Non-pigmented ciliary epithelial cell (primary cell): ENCODE results near the gene PIGW.

Source experiments
- DNase-seq: peaks from one replicate; pipeline ENCODE4 v3.0.0-alpha.2; 2010; ENCODE audit warnings: low read depth

Gene PIGW

GRCh38 chr17:36546418-36547093 lies 11.8 kb downstream of the PIGW start:
- no peak for DNase-seq

DNA sequence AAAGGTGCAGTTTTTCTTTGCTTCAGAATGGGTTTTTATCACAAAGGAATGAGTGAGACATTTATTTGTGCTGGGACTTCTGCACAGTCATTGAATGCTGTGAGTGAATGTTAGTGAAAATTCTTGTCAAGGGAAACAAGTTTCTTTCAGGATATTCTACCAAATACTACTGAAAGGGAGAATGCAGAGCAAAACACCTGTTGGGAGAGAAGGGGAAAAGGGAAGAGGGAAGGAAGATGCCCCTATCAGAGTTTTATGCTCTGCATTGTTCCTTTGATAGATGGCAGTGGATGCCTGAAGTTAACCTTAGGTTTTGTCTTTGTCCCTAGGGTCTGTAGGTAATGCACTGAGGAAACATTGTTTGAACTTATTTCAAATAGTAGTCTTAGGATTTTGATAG lies 13.0 kb downstream of the PIGW start:
- DNase-seq: no peak

GRCh38 chr17:36550491-36551417 lies 16.0 kb downstream of the PIGW start:
- no peak for DNase-seq

- no peak for DNase-seq
Measured at GRCh38 chr17:36553459-36553858, 18.7 kb downstream of the PIGW start.

- DNase-seq: no peak
Measured at GRCh38 chr17:36566081-36566480, 31.3 kb downstream of the PIGW start.

DNA sequence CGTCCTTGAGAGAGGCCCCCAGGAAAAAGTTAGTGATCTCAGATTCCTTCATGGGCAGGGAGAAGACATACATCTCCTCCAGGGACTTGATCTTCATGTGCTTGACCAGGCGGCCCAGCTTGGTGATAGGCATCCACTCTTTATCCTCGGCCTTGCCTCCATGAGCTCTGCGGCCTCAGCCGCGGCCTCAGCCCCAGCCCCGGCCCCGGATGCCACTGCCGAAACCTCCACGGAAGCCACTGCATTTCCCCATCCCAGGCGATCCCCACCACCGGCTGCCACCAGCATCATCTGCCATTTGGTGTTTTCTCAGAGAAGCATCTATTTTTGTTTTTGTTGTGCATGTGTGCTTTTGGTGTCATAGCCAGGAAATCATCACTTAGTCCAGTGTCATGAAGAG lies 40.2 kb downstream of the PIGW start:
- no peak for DNase-seq

GRCh38 chr17:36576793-36577192 lies 42.0 kb downstream of the PIGW start:
- DNase-seq: no peak

- DNase-seq: no peak
Measured at GRCh38 chr17:36578671-36579070, 43.9 kb downstream of the PIGW start.

DNA sequence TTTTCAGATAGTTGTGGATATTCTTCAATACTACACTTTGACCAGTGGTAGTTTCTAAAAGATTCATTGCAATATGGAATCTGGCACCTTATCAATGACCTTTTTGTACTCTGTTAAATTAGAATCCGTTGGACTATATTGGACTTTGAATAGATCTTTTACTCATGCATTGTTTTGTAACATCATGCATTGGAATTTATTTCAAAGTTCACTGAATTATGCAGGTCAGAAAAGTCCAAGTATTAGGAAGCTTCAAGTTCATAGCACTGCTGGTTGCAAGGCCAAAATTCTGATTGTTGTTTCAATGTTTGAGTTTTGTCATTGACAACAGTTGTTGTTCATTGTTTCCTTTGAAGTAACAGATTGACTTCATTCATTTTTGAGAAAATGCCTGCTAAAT lies 49.0 kb downstream of the PIGW start:
- no peak for DNase-seq

DNA sequence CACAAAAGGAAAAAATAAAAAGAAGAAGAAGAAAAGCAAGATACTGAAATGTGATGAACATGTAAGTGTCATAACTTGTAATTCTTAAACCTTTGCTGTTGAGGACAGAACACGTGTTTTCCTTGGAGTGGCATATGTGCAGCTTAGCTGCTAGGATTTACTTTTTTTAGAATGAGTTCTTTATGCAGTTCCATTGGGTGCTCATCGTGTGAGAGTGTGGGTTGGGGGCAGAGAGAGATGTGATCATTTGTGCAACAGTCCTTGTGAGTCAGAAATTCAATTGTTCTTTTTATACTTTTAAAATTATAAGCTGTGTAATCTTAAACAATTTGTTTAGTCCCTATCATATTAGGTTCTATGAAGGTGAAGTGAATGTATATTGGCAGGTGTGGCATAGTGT lies 51.4 kb downstream of the PIGW start:
- no peak for DNase-seq
